DMS 273 (cell line): ENCODE measurements around the gene PCNX2.

Source experiments
- DNase-seq: peaks from one replicate; lab custom pipeline; 2025; ENCODE audit not compliant: unreplicated experiment; lab: John Stamatoyannopoulos, UW

Gene PCNX2

DNA sequence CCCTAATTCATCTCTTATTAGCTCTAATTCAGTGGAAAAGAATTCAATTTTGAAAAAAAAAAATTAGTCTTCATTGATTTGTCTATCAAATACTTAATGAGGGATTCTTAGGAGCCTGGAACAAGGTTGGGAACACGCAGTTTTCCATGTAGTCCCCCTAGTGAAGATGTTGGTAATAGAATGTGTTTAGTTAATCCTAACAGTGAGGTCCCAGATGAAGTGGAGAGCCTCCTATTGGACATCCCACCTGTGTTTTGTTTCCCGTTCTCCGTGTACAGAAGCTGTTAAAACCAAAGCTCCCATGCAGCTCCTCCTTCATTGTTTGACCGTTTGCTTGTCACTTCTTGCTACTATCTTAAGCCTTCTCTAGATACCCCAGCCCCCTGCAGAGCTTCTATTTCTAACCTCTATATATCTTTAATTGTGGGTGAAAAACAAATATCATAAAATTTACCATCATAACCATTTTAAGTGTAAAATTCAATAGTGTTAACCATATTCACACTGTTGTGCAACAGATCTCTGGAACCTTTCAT is 67.5 kb downstream of the PCNX2 start:
- no peak for DNase-seq

DNA sequence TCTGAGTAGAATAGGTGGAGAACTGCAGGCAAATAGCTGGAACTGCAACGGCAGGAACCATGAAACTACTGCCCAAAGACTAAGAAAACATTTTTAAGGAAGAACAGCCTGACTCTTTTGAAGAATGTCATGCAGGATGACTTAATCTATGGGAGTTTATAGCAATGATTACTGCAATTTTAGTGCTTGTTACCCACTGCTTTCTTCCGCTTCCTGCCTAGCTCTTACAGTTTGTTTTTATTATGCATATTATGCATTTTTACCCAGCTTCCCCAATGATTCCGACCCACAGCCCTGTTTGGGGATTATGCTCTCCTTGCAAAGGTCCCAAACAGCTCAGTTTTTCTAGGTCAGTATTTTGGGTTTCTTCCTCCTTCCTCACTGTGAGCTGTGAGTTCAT is 71.2 kb downstream of the PCNX2 start:
- no peak for DNase-seq

DNA sequence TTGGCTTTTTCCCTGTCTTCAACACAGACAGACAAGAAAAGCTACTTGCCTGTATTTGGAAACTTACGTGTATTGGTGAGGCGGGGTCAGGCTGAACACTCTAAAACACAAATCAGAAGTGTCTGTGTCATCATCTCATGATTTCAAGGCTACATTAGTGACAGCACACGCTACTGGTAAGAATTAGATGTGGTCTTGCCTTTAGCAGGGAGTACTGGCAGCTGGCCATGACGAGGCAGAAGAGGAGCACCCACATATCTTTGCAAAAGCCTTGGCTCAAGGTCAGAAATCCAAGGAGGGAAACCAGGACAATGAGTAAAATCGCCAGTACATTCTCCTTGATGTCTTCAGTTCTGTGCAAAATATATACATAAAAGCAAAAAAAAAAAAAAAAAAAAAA is 77.7 kb downstream of the PCNX2 start:
- no peak for DNase-seq

DNA sequence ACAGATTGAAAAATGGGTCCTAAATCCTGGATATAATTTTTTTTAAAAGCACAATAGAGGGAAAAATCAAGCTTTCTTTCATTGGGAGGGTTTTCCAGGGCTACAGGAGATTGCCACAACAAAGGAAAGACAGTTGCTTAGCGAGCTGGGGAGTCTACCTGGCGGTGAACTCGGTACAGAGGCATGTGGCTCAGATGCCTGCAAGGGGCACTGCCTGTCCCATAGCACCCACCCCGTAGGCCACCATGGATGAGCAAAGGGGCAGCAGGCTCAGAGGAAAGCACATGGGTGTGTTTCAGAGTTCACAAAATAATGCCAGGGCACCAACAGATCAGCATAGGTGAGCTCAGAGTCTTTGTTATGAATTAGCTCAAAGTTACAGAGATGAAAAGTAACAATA is 79.5 kb downstream of the PCNX2 start:
- no peak for DNase-seq

GRCh38 chr1:233215135-233215760 is 80.3 kb downstream of the PCNX2 start:
- no peak for DNase-seq

- no peak for DNase-seq
Observed at GRCh38 chr1:233211595-233211994, 83.9 kb downstream of the PCNX2 start.

DNA sequence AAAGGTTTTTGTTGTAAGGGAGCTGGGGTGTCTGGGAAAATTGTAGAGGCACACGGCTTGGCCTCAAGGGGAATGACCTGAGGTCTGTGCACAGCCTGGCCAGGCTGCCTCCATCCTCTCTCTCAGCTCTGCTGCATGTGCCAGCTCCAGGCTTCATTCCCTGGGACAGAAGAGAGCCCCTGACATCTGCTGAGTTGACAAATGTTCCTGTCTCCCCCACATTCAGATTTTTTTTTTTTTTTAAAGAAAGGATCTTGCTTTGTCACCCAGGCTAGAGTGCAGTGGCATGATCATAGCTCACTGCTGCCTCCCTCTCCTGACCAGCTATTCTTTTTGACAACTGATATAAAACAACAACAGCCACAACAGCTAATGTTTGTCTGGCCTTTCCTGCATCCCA is 84.4 kb downstream of the PCNX2 start:
- DNase-seq, result no peak

DNA sequence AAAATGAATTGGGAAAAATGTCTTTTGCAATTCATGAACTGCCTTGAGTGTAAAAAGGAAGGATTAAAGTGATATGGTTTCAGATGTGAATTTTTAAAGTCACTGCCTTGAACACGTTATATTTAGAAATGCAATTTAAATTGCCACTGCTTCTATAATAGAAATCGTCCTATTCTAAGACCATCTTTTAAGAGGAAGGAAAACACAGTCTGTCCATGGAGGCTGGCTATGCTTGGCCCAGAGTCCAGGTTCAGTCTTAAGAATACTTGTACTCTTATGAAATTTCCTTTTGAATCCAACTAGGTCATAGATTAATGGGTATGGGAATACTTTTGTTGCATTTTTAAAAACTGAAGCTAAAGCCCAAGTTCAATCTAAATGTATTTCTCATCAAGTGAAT is 86.0 kb downstream of the PCNX2 start:
- DNase-seq, result no peak

- no peak for DNase-seq
Observed at GRCh38 chr1:233208687-233209086, 86.8 kb downstream of the PCNX2 start.

DNA sequence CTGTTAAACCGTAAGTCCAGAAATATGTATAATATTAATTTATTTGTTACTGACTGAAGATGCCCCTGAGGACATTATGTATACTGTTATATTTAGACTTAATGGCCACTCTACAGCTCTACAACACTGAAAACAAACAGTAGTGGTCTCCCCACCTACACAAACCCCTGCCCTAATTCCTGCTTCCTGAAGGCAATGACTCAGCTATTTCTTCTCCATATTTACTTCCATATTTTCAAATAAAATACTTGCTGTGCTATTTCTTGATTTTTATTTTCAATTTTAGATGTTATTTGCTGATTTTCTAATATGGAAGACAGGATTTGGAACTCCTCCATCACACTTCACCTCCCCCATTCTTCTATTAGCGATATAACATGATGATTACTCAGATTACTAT is 97.6 kb downstream of the PCNX2 start:
- no peak for DNase-seq

DNA sequence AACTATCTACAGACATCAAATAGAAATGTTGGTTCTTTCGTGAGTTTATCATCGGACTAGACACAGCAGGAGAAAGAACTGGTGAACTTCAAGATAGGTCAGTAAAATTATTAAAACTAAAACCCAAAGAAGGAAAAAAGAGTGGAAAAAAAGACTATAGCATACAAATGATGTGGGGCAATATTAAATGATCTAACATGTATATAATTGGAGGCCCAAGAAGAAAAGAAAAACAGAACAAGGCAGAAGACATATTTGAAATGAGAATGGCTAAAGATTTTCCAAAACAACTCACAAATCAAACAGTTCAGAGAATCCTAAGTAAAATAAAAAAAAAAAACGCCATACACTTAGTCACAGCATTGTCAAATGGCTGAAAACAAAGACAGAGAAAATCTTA is 101.8 kb downstream of the PCNX2 start:
- DNase-seq, result no peak

GRCh38 chr1:233190987-233191386 is 104.5 kb downstream of the PCNX2 start:
- no peak for DNase-seq

DNA sequence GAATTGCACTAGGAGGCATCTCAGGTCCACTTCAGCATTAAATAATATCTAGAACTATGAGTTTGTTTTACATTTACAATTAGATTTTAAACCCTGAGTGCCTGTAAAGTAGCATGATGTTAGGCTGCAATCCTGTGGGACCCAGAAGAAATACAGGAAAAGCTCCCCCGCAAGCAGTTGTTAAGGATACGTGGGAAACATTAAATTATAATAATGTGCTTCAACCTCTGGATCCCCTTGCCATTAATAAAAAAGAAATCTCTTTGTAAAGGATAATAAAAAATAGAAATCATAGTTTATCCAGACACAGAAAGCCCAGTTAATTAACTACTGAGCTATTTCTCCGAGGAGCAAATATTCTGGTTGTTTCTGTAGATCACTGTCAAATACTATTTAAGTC is 106.0 kb downstream of the PCNX2 start:
- DNase-seq, result no peak

DNA sequence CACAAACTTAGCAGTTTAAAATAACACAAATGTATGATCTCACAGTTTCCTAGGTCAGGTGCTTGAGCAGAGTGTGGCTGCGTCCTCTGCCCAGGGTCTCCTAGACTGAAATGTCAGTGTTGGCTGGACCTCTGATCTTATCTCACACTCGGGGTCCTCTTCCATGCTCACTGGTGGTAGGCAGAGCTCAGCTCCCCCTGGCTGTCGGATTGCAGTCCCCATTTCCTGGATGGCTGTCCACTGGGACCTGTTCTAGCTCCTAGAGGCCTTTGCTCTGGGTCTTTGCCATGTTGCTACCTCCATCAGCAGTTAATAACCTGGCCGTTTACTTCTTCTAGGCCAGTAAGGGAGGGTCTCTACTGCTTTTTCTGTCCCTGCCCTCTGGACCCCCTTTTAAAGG is 107.5 kb downstream of the PCNX2 start:
- DNase-seq, result no peak

DNA sequence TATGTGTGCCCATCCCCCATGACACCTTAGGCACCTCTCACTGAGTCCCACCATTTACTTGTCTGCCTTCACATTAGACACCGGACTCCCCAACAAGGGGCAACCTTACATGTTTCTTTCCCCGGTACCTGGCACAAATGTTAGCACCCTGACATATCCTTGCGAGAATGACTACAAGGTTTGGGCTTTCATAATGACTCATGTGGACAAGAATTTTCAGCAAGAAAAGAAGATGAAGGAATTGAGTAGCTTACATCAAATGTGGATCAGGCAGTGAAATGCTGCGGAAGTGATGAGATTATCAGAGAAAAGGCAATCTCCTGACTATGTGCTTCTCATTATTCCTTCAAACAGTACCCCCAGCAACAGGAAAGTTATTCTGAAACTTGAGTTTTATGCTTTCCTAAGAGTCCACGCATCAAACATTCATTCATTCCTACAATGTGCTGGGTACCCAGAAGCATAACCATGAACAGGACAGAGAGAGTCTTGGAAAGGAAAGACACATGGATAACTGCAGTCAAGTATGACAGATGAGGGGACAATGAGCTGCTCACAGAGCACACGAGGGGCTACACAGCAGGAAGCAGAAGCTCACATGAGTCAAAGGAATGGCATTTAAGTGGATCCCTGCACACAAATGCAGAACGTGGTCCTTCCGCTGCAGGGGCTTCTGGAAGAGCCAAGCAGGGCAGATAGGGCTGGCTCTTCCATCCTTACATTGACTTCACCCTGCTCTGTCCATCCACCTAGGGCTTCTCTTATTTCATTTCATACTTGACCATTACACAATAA is 112.1 kb downstream of the PCNX2 start:
- no peak for DNase-seq

DNA sequence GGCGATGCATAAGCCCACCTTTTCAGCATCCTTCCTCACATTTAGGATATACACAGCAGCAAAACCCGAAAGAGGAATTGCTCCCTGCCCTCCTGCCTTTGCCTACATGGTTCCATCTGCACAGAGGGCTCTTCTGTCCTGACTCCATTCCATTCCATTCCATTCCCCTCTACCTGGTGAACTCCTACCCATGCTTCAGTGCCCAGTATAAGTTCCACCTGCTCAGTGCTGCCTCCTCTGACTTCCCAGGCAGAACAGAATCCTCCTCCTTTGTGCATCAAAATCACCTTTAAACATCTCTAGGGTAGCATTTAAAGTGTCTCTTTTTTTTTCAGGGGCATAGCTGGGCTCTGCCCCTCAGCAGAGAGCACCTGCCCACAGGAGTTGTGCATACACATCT is 112.9 kb downstream of the PCNX2 start:
- no peak for DNase-seq

DNA sequence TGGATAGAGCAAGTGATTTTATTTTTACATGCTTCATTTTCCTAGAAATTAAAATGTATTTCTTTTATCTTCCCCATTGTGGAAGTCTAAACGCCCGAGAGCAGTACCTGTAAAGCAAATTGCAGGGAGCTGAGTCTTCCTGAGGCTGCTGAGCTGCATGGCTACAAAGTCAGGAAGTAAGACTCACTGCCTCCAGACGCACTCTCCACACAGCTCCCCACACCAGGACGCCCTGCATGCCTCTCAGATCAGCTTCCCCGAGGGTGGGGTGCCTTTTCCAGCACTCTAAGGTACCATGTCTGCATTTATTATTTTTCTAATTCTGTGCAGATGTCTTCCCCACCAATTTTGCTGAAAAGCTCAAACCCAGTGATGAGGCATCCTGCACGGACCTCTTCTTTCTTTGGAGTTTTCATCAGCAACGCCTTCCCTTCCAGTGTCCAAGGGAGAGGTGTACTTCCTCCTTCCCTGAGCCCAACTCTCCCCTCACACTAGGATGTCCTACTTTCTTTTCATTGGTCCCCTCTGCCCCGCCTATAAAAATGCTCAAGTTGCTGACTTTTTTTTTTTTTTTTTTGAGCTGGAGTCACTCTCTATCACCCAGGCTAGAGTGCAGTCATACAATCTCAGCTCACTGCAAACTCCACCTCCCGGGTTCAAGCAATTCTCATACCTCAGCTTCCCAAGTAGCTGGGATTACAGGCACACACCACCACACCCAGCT is 114.7 kb downstream of the PCNX2 start:
- DNase-seq, result no peak

DNA sequence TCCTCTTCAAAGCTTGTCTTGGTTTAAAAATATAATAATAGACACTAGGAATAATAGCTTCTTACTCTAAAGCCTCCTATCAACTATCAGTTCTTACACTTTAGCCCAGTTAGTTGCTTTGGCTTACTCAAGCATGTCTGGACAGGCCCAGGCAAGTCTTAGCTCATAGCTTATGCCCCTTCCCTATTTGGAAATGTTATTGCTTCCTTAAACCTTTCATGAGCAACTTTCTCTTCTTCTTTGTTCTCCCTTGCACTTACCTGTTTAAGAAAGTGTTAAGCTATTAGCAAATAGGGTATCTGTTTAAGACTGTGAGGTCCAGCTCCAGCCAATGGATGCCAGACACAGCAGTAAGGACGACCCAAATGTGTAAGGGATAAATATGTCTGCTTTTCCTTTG is 115.9 kb downstream of the PCNX2 start:
- DNase-seq, result peak; percentile 17

DNA sequence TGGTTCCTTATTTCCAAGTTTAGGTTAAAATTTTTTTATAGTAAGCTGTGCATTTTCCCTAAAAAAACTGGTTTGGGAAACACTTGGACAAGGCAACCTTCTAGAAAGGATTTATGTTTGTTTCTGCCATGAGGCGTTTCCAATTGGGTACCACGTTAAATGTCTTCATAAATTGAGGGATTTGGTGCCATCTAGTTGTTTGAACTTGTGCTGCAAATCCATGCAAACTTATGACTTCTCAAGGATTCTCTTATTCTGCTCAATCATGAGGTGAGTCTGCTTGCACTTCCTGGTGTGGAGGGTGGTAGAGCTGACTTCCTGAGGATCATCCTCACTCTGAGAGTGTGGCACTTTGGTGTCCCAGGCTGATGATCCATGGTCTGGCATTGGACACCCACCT is 123.3 kb downstream of the PCNX2 start:
- peak; percentile 5 for DNase-seq

DNA sequence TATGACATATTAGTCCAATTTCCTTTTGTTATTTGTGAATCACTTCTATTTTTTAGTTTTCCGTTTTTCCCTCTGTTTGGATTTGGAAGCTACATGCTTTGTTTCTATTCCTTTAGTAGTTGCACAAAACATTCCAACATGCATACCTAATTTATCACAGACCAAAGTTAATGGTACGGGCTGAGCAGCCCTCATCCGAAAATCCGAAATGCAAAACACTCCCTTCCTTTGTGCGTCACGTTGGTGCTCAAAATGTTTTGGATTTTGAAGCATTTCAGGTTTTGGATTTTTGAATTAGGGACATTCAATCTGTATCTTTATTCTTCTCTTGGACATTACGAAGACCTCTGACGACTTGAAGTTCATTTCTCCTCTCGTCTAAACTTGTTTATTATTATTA is 124.8 kb downstream of the PCNX2 start:
- no peak for DNase-seq

DNA sequence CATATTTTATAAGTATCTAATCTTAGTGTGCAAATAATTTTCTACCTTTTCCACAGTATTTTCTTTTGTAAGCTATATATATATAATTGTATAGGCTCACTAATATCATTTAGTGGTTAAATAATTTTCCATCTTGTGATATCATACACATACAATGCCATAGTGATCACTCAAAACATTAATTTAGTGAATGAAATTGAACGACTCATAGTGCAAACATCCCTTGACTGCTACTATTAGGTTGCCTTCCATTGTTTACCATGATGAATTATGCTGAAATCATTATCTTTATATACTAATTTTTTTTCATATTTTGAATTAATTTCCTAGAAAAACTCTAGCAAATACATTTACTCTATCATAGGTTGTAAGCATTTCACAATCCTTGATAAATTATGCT is 127.1 kb downstream of the PCNX2 start:
- no peak for DNase-seq

GRCh38 chr1:233166896-233167295 is 128.6 kb downstream of the PCNX2 start:
- no peak for DNase-seq
